ENCODE data around the gene CLEC1B.
"Not testable (repeated sequence)": the region's sequence is repeated elsewhere in the genome, so short reads cannot be mapped to it uniquely, and the experiment has no call there.

CLEC1B gene

DNA sequence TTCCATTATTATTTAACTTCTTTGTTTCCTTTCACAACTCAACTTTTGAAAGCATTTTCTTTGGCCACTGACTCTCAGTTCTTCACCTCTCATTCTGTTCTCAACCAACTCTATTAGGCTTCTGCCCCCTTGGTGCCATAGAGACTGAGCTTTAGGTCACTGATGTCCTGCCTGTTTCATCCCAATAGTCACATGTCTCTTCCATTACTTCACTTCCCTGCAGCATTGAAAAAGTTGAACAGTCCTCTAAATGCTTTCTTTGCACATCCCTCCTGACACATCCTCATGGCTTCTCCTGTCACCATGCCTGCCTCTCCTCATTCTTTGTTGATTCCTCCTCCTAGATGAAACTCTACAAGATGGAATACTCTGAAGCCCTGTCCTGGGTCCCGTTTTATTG is 25.0 kb downstream of the CLEC1B start:
- no peak for DNase-seq

DNA sequence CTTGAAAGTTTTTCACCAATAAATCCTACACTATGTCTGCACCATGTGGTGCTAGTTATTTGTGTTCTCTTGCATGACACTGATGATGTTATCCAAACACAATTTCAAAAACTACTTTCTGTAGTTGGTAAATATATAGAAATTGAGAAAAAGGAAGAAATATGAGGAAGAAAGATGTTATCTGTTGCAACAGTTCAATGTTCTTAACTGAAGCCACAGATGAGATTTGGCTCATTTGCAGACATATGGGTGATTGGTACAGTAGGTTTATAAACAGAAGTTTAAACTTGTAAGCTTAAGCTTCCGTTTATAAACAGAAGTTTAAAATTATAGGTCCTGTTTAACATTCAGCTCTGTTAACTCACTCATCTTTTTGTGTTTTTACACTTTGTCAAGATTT is 27.7 kb downstream of the CLEC1B start, which contains the start of gene CLEC12A:
TSS of gene CLEC12A (plus strand) at position 229 of the 400 bp plus-strand sequence. CDS start 188 bp downstream, outside the sequence.
- DNase-seq, result no peak

DNA sequence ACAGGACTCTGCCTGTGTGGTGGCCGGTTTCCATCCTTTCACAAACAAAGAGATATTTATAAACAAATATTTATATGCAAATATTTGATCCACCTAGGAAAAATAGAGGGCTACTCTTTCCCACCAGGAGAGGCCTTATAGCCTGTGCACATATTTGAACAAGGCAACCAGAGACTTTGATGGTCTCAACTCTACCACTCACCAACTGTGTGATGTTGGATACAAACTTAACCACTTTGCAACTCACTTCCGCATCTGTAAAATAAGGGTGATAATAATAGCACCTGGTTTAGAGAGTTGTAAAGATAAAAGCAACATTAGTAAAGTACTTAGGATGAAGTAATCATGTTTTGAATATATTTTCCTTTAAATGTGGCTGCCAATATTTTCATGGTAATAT is 29.2 kb downstream of the CLEC1B start:
- no peak for DNase-seq

DNA sequence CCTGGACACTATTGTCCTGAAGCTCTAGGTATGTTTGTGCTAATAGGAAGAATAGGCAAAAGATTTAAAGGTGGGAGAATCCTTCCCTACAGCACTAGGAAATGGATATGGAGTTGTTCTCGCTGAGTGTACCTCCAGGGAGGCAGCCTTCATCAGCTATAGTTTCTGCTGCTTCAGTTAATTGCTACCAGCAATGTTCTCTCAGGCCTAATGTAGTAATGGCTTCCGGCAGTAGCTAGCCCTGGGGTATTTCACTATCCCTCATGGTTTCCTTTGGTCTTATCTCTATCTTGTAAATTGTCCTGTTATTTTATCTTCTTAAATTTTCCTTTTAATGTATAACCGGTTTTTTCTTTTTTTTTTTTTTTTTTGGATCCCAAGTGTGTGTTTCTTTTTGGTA is 37.0 kb downstream of the CLEC1B start:
- no peak for DNase-seq

DNA sequence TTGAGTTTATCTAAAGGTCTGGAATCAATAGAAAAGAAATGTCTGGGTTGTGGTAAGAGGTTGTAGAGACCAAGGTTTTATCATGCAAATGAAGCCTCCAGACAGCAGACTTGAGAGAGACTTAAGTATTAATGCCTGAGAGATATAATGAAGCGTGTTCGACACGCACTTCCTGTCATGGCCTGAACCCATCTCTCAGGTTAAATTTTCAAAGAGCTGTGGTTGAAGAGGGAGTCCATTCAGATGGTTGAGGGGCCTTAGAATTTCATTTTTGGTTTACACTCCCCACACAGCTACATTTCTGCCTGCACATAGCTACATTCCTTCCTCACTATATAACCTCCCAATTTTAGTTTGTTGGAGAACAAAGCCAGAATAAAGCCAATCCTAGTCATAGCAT is 37.8 kb downstream of the CLEC1B start:
- DNase-seq, result no peak

DNA sequence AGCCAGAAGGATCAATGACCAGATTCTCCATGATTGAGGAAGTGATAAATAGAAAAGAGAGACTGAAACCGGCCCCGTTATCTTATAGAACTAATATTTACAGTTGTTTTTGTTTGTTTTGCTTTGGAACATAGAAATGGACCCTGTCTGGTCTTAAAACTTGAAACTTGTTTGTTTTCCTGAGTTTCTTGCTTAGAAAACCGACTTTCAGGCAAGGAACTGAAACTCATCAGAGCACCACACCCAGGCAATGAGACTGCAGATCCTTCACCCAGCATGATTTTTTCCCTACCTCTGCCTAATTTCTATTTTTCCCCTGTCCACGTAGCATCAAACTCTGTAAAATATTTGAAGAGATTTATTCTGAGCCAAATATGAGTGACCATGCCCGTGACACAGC is 38.3 kb downstream of the CLEC1B start:
- DNase-seq, result no peak

DNA sequence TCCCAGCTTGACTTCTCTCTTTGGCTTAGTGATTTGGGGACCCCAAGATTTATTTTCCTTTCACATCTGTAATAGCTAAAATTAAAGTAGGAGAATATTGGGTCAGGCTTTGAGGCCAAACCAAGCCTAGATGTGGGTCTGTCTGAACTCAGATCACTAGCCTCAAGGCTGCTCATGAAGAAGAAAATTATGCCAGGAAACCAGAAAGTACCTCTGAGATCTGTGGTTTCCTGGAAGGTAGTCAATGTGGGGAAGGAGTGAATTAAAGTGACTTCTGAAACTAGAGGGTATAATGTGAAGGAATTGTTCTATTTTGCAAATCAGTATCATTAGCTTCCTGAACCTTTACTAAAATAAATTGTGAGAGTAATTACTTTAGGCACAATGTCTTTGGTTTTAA is 41.1 kb downstream of the CLEC1B start:
- DNase-seq, result no peak

DNA sequence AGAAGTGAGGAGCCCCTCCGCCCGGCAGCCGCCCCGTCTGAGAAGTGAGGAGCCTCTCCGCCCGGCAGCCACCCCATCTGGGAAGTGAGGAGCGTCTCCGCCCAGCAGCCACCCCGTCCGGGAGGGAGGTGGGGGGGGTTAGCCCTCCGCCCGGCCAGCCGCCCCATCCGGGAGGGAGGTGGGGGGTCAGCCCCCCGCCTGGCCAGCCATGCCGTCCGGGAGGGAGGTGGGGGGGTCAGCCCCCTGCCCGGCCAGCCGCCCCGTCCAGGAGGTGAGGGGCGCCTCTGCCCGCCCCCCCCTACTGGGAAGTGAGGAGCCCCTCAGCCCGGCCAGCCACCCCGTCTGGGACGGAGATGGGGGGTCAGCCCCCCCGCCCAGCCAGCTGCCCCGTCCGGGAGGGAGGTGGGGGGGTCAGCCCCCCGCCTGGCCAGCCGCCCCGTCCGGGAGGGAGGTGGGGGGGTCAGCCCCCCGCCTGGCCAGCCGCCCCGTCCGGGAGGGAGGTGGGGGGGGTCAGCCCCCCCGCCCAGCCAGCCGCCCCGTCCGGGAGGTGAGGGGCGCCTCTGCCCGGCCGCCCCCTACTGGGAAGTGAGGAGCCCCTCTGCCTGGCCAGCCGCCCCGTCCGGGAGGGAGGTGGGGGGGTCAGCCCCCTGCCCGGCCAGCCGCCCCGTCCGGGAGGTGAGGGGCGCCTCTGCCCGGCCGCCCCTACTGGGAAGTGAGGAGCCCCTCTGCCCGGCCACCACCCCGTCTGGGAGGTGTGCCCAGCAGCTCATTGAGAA is 45.8 kb downstream of the CLEC1B start:
- not testable (repeated sequence) for DNase-seq

DNA sequence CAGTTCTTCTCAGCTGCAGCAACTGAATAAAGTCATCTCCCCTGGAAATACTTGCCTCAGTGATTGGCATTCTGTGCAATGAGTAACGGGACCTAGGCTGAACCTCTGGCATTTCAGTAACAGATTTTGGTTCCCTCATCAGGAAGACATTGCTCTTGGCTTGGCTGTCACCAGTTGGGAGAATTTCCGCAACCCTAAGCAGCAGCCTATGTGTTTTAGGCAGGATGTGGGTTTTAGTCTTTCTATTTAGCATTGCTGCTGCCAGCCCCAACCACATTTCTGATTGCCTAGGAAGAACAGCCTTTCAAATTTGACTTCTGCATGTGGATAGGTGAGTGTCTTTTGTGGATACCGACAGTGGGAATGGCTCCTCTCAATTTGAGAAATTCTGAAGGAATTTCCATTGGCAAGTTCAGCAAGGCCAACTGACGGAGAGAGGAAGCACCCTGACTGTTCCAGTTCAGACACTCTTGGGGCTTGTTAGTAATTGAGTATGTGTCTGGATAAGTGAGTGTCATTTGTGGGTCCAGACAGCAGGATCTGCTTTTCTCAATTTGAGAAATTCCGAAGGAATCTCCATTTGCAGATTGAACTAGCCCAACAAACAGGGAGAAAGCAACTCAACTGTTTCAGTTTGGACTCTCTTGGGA is 47.8 kb downstream of the CLEC1B start:
- DNase-seq, result no peak

DNA sequence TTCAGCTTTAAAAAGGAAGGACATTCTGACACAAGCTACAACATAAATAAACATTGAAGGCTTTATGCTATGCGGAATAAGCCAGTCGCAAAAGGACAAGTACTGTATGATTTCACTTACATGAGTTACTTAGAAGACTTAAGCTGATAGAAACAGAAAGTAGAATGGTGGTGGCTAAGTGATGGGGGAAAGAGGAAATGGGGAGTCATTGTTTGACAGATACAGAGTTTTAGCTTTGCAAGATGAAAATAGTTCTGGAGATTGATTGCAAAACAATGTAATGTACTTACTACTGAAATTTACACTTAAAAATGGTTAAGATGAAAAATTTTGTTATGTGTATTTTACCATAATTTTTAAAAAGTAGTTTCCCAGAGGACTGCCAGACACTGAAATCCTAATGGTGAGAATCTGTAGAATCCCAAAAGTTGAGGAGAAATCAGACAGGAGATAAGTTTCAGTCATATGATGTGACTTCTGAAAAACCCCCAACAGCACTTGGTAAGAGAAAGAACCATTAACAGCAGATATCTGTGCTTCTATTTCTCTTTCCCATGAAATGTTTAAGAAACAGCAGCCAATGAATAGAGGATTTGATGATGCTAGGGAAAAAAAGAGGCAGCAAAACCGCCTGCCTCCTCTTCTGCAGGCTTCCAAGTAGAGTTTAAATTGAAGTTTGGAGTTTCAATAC is 50.2 kb downstream of the CLEC1B start:
- DNase-seq, result no peak

DNA sequence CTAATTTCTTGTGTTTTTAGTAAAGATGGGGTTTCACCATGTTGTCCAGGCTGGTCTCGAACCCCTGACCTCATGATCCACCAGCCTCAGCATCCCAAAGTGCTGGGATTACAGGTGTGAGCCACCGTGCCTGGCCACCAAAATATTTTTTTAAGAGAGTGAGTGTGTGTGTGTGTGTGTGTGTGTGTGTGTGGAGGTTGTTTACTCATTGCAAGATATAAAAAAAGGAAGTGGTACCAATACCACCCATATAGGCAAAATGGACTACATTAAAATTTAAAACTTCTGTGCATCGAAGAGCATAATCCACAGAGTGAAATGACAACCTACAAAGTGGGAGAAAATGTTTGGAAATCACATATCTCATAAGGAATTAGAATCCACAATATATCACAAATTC is 51.2 kb downstream of the CLEC1B start:
- no peak for DNase-seq

DNA sequence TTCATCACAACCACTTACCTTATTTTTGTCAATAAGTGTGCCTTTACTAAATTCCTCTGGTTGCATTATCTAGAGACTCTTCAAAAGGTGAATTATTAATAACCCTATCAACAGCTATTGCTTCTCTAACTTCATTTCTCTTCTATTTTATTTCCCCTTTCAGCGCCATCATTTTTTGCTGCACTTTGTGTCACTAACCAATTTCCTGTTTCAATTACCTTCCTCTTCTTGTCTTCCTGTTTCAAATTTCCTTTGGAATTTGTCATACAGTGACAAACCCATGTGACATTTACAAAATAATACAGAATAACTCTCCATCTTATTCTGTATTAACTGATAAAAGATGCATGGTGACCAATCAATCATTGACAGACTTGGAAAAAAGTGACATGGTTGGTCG is 54.5 kb downstream of the CLEC1B start:
- DNase-seq, result no peak

DNA sequence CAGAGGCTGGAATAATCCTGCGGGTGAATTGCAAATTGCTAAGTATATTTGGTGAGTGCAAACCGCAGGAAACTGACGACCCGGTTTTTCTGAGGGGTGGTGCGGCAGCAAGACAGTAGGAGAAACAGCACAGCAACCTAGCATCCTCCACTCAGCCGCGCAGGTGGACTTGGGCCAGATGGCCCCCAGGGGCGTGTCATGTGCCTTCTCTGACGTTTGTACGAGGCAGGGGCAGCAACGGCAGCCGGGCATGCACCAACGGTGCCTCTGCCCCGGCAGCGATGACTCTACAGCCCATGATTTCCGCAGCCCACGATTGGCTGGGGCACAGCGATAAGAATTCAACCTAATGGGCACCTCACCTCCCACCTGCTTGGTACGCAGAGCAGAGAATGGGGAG is 55.7 kb downstream of the CLEC1B start:
- DNase-seq, result no peak
